ENCODE results near the gene SLC27A6. TPM values are rescaled to one million over a fixed set of nuclear protein-coding genes. Genes with fewer than 3 reads are reported as not detected.
"Not testable (repeated sequence)": the region's sequence is repeated elsewhere in the genome, so short reads cannot be mapped to it uniquely, and the experiment has no call there.

The SLC27A6 gene
- total RNA-seq, 1 donor from 2014 or later, result 0.15 TPM

DNA sequence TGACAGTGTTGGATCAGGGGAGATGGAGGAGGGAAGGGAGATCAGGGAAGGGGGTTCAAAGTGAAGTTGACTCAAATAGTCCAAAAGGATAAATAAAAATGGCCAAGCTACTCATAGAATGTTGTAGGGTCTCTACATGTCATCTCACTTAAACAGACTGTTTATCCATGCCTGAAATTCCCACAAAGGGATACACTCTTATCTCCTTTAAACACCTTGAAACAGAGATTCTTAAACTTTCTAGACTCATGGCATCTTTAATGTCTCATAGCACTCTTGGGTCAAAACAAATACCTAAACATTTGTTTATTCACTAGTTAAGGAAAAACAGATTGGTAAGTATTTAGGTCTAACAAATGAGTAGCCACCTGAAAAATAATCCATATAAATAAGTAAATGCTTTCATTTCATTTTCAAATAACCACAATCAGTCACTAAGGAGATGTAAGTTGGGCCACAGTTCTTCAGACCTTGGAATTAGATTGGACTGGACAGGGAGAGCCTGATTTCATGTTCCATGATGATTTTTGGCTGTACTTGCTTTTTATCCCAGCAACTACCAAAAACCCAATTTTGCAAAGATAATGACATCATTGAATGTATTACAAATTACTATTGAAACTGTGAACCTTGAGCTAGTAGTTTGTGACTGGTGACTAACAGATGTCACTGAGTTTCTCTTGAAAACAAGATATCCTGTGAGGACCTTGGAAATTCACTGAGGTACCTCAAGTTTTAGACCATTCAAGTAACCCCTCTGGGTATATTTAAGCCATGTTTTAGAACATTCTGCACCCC lies 66.8 kb downstream of the SLC27A6 start:
- Histone ChIP-seq H3K27ac (no peak overlapping the region), H3K4me1 (no peaks in the 10 kb centered on the region), H3K36me3 (no peaks in the 10 kb centered on the region), H3K27me3 (ENCODE audit: low read depth) (no peaks in the 10 kb centered on the region), H3K9me3 (no peaks in the 10 kb centered on the region), H3K4me3 (no peak overlapping the region)
- no peak for ATAC-seq
- no peak for DNase-seq
- intact Hi-C loops (cut with DNase I), result no loop called here
- TF ChIP-seq CTCF (IDR thresholded peaks at IDR 0.05), result no peak

- DNase-seq; H3K27me3 ChIP-seq (ENCODE audit: low read depth); H3K4me3 ChIP-seq; intact Hi-C loops (cut with DNase I); H3K4me1 ChIP-seq; ATAC-seq; H3K36me3 ChIP-seq; H3K9me3 ChIP-seq; H3K27ac ChIP-seq: not testable (repeated sequence)
Observed at GRCh38 chr5:129036257-129036656, 71.0 kb downstream of the SLC27A6 start.

- Histone ChIP-seq H3K36me3 (no peaks in the 10 kb centered on the region), H3K9me3 (peaks cover 11% of the 10 kb centered on the region), H3K4me3 (no peak overlapping the region), H3K27ac (no peak overlapping the region), H3K27me3 (ENCODE audit: low read depth) (no peaks in the 10 kb centered on the region), H3K4me1 (no peaks in the 10 kb centered on the region)
- TF ChIP-seq CTCF (IDR thresholded peaks at IDR 0.05), result no peak
- ATAC-seq (no peak), DNase-seq (no peak)
- intact Hi-C loops (cut with DNase I), result no loop called here
Observed at GRCh38 chr5:129041196-129041881, 76.1 kb downstream of the SLC27A6 start.

DNA sequence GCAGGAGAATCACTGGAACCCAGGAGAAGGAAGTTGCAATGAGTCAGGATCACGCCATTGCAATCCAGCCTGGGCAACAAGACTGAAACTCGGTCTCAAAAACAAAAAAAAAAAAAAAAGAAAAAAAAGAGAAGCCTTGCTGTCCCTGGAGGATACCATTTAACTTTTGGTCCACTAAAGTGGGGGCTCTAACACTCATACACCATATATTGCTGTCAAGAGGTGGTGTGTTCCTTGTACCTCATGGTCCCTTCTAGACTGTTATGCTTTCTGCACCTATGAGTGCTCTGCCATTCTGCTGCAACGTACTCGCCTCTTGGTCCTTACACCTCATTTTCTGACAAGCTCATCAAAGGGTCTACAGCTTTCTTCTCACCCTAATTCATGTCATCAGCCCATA lies 77.0 kb downstream of the SLC27A6 start:
- no peak for DNase-seq
- no peak overlapping the region for H3K4me3 ChIP-seq
- intact Hi-C loops (cut with DNase I), result no loop called here
- TF ChIP-seq CTCF (IDR thresholded peaks at IDR 0.05), result no peak
- H3K9me3 ChIP-seq, result peaks cover 11% of the 10 kb centered on the region
- ATAC-seq, result no peak
- H3K27ac ChIP-seq, result no peak overlapping the region
- no peaks in the 10 kb centered on the region for H3K36me3 ChIP-seq
- no peaks in the 10 kb centered on the region for H3K27me3 ChIP-seq (ENCODE audit: low read depth)
- no peaks in the 10 kb centered on the region for H3K4me1 ChIP-seq

DNA sequence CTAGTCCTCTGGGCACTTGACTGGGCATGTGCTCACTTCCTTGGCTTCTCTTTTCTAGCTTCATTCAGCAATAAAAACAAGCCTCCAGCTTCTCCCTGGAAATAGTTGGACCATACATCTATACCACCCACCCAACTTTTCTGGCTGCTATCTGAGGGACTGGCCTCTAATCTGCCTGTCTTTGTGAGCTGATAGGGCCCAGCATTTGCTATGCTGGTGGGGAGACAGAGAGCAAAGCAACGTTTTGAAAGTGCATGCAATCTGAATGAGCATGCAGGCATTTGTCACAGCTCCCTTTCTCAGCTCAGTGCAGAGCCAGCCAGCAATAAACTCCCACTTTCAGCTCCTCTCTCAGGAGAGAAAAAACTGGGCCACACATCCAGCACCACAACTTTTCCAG lies 78.6 kb downstream of the SLC27A6 start:
- H3K4me3 ChIP-seq, result no peak overlapping the region
- H3K27ac ChIP-seq, result no peak overlapping the region
- no peaks in the 10 kb centered on the region for H3K4me1 ChIP-seq
- TF ChIP-seq CTCF (IDR thresholded peaks at IDR 0.05), result no peak
- intact Hi-C loops (cut with DNase I), result no loop called here
- H3K27me3 ChIP-seq (ENCODE audit: low read depth), result no peaks in the 10 kb centered on the region
- H3K9me3 ChIP-seq, result peaks cover 11% of the 10 kb centered on the region
- DNase-seq (no peak), ATAC-seq (no peak)
- no peaks in the 10 kb centered on the region for H3K36me3 ChIP-seq

GRCh38 chr5:129046151-129046550 lies 80.9 kb downstream of the SLC27A6 start:
- Histone ChIP-seq H3K4me1 (no peaks in the 10 kb centered on the region), H3K9me3 (peaks cover 11% of the 10 kb centered on the region), H3K27ac (no peak overlapping the region), H3K27me3 (ENCODE audit: low read depth) (no peaks in the 10 kb centered on the region), H3K4me3 (no peak overlapping the region), H3K36me3 (no peaks in the 10 kb centered on the region)
- intact Hi-C loops (cut with DNase I), result no loop called here
- no peak for TF ChIP-seq CTCF (IDR thresholded peaks at IDR 0.05)
- no peak for ATAC-seq
- no peak for DNase-seq
